Central memory CD4-positive, alpha-beta T cell (primary cell): Measurements from ENCODE around the gene SNX17.

Experiments
- DNase-seq: peaks from one replicate; pipeline ENCODE4 v3.0.0; 2022

Gene SNX17

DNA sequence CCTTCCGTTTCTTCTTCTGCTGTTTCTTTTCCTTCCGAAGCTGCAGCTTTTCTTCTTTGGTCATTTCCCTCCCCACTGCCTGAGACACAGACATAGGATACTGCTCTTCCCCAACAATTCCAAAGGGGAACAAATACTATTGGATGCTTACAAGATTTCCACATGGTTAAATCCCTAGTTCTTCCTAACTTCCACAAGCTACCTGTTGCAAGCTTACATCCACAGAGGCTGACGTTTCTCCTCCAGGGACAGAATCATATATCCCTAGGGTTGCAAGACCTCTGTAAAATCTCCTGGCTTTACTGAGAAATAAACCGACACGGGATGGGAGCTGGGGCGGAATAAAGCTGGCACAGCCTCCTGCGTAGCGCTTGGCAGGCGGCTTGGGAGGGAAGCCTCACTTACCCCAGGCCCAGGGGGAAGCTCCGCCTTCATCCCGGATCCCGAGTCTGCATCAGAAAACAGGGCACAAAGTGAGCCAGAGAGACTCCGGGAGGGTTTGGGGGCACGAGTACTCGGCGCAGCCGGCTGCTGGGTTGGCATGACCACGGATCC lies 868 bp upstream of the SNX17 start:
- DNase-seq: no peak

DNA sequence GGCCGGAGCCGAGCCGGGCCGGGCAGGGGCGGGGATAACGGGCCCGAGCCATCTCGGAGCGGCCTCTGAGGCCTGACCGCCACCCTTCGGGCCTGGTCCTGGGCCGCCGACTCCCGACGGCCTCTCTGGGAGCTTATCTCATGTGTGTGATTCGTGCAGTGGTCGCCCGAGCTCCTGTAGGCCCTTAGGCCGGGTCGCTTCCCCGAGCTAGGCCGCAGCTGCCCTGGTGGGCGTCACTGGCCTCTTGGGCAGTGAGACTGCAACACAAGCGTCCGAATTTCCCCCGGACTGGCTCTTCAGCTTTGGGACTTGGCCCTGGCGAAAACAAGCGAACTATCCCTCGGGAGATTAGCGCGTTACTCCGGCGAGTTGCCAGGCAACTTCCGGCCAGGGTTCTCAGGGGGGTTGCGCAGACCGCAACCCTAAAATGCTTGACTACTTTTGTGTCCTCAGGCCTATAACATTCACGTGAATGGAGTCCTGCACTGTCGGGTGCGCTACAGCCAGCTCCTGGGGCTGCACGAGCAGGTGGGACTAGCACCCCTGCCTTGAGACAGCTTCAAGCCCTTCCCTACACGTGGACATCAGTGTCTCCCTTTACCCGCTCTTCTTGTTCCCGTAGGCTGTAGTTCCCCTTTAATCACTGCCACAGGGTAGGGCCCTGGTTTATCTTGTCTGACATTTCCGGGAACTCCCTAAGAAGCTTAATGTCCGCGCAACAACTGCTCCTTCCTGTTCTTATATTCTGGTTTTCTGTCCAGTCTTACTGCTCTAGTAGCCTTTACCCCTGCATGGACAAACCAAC lies 602 bp downstream of the SNX17 start:
- peak; percentile 15 for DNase-seq

- no peak for DNase-seq
Measured at GRCh38 chr2:27372937-27373336, 2.5 kb downstream of the SNX17 start.

DNA sequence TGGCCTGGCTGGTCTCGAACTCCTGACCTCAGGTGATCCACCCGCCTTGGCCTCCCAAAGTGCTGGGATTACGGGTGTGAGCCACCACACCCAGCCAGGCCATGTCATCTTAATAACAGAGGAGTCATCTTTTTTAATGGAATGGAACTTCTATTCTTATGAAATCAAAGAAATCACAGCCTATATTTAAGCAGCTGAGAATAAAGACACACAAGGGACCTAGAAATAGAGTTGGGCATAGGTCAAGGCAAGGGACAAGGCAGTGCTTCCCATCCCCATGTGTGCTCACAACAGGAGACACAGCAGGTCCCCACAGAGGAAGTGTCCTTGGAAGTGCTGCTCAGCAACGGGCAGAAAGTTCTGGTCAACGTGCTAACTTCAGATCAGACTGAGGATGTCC lies 3.2 kb downstream of the SNX17 start:
- no peak for DNase-seq

DNA sequence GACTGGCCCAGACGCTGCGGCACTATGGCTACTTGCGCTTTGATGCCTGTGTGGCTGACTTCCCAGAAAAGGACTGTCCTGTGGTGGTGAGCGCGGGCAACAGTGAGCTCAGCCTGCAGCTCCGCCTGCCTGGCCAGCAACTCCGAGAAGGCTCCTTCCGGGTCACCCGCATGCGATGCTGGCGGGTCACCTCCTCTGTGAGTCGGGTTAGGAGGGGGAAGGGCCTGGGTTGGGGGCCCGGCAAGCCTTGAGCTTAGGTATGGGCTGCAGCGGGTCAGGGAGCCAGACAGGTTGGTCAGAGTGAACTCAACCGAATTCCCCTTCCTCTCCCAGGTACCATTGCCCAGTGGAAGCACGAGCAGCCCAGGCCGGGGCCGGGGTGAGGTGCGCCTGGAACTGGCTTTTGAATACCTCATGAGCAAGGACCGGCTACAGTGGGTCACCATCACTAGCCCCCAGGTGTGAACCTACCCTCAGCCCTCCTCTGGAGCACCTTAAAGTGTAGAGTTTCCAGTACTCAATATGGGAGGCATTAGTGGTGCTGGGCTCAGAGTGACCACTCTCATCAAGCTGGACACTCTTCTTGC lies 5.2 kb downstream of the SNX17 start:
- DNase-seq: no peak

- DNase-seq: no peak
Measured at GRCh38 chr2:27376151-27376865, 5.9 kb downstream of the SNX17 start.

DNA sequence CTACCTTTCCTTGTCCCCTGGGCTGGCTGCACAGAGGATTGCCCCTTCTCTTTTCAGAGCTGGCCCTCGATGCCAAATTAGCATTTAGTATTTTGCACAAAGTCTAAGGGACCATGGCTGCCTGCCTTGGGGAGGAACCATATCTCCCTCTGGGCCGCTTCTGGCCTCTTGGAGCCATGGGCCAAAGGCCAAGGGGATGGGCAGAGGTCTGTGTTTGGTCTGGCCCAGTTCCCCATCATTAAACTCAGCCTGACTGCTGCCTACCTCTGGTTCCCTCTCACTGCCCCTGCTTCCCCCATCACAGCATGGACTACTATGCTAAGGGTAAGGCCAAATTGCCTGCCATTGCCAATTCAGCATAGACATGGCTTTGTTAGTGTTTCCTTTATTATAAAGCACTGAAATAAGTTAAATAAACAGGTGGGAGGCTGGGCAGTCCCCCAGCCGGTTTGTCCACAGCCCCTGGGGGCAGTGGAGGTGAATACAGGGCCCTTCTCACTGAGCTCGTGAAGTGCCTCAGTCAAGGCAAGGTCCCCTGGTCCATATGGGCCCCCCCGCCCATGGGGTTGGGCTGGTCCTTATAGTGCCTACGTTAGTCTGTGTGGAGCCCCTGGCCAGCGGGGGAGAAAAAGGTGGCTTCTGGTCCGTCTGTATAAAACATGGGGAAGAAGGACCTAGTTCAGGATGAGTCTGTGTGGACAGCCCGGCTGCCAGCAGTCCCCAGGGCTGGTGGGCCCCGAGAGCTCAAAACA lies 6.6 kb downstream of the SNX17 start:
- DNase-seq: no peak

GRCh38 chr2:27377618-27378095 lies 7.2 kb downstream of the SNX17 start:
- DNase-seq: no peak

DNA sequence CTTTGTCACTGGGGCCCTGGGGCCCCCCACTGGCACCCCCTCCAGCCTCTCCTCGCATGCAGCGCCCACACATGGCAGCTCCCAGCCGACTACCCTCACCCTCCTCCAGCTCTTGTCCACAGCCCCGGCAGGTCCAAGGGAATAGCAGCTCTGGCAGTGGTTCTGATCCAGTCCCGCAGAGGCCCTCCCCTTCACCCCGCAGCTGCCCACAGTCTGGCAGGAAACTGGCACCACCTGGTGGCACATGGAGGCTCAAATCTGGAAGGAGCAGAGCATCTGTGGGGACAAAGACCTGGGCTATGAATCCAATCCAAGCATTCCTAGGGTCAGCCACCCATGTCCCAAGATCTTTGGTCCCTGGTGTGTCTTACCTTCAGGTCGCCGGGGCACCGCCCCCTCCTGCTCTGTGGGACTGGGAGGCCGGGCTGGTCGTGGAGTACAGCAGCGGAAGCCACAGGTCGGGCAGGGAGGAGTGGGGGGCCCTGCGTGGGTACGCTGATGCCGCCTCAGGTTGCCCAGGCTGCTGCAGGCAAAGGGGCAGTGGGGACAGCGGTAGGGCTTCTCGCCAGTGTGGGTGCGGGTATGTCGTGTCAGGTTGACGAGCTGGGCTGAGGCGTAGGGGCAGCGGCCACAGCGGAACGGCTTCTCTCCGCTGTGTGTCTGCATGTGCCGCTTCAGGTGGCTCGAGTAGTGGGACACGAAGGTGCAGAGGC lies 7.8 kb downstream of the SNX17 start:
- no peak for DNase-seq

- no peak for DNase-seq
Measured at GRCh38 chr2:27378809-27379290, 8.4 kb downstream of the SNX17 start.

DNA sequence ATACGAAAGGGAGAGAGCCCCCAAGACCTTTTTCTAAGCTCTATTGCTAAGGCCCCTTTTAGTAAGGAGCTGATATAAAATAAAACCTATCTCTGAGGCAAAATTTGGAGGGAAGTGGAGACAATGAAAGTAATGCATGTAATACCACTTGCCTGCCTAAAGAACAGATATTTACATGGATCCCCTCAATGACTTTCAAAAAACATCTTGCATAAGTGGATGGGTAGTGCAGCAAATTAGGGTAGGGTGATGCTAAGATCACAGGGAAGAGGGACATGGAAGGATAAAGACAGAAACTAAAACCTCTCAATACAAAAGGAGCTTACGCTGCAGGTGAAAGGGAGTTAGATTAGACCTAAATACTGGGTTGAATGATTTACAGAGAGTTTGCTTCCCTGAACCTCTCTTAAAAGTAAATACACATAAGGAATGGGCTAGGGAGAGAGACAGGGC lies 9.0 kb downstream of the SNX17 start:
- no peak for DNase-seq

- peak; percentile 24 for DNase-seq
Measured at GRCh38 chr2:27379836-27380625, 9.6 kb downstream of the SNX17 start.

DNA sequence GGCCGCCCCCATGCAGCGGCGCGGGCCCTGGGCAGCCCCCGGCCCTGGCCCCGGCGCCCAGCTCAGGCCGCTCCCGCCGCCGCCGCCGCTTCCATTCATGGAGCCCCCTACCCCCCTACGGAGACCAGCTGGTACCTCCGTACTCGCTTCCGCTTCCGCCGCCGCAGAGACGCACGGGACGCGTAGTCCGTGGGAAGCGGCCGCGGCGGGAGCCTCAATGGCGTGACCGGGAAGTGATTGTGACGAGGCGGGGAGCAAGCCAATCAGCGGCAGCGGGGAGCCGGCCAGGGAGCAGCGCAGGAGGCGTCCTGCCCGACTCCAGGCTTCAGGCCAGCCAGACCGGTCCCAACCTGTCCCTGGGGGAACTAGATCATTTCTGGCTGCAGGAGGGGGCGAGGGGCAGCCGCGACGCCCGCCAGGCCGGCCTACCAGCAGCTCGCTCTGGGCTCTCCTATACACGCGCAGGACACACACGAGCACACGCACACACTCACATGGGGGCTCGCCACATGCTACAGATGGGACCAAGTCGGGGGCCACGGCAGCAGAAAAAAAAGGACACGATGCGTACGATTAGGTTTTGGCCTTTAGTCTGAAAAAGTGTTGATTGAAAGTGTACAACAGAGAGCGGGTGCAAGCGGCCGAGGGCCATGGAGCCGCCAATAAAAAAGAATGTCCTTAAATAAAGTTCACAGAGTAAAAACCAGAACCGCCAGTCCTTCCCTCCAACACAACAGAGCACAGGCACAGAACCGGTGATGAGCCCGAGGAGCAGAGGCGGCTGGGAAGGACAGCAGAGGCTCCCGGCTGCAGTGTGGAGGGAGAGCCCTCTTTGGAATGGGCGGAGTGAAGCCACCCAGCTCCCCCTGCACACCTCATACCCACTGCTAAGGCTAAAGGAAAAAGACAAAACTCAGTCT lies 10.5 kb downstream of the SNX17 start, which contains the start of gene ZNF513:
Gene ZNF513 (minus strand): TSS at position 109 of the 920 bp plus-strand sequence. CDS start 208 bp downstream, outside the sequence.
- DNase-seq: peak; percentile 81

- DNase-seq: no peak
Measured at GRCh38 chr2:27381577-27382181, 11.3 kb downstream of the SNX17 start.

DNA sequence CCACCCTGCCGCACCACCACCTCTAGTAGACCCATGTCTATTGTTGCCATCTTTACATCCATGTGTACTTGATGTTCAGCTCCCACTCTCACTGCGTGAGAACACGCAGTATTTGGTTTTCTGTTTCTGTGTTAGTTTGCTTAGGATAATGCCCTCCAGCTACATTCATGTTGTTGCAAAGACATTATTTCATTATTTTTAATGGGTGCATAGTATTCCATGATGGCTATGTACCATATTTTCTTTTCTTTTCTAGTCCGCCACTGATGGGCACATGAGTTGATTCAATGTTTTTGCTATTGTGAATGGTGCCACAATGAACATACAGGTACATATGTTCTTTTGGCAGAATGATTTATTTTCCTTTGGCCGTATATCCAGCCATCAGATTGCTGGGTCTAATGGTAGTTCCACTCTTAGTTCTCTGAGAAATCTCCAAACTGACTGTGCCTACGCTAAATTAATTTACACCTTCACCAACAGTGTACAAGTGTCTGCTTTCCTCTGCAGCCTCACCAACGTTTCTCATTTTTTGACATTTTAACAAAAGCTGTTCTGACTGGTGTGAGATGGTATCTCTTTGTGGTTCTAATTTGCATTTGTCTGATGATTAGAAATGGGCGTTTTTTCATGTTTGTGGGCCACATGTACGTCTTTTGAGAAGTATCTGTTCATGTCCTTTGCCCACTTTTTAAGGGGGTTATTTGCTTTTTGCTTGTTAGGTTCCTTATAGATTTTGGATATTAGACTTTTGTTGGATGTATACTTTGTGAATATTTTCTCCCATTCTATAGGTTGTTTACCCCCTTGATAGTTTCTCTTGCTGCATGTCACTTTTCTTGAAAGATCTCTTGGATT lies 20.6 kb downstream of the SNX17 start:
- DNase-seq: peak; percentile 74

GRCh38 chr2:27393225-27393624 lies 22.8 kb downstream of the SNX17 start:
- DNase-seq: no peak

DNA sequence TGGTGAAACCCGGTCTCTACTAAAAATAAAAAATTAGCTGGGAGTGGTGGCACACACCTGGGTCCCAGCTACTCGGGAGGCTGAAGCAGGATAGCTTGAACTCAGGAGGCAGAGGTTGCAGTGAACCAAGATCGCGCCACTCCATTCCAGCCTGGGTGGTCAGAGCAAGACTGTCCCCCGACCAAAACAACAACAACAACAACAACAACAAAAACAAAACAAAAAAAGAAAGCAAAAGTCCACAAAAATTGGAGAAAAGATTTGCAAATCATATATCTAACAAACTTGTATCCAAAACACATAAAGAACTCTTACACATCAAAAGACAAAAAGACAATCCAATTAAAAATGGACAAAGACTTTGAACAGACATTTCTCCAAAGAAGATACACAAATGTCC lies 28.5 kb downstream of the SNX17 start:
- no peak for DNase-seq
